GM23338 (cell line): Measurements from ENCODE around the gene TFIP11.

Experiments used
- CREB1 ChIP-seq: fragments of 250-450 bp; sonication (Bioruptor Pico); IDR thresholded peaks from 2 replicates; pipeline ENCODE4 v1.5.0; 2020; ENCODE audit warnings: low read depth, mild to moderate bottlenecking, moderate library complexity
- CTCF ChIP-seq, 2 experiments: fragments of 200-600 bp in 1 of 2; sonication (generic) in 1 of 2; conservative IDR thresholded peaks; 2 replicates each; pipeline versions ENCODE4 v1.5.1 to v1.6.1; 2016 to 2017; ENCODE audit warnings: antibody characterized with exemption in 2 of 2, low read depth in 2 of 2, mild to moderate bottlenecking in 2 of 2, moderate library complexity in 1 of 2
- EZH2 ChIP-seq: fragments of 200-600 bp; sonication (generic); IDR thresholded peaks from one replicate; pipeline ENCODE4 v1.8.0; 2017; ENCODE audit warnings: antibody characterized with exemption, mild to moderate bottlenecking, low read depth; ENCODE audit not compliant: unreplicated experiment
- EZH2phosphoT487 ChIP-seq: fragments of 200-600 bp; sonication (generic); IDR thresholded peaks from one replicate; pipeline ENCODE4 v1.8.1; 2018; ENCODE audit warnings: antibody characterized with exemption; ENCODE audit not compliant: unreplicated experiment
- POLR2AphosphoS5 ChIP-seq: IDR thresholded peaks from 2 replicates; pipeline ENCODE4 v1.6.1; 2016; ENCODE audit warnings: antibody characterized with exemption, low read depth
- REST ChIP-seq: IDR thresholded peaks from one replicate; pipeline ENCODE4 v1.6.1; 2018; ENCODE audit warnings: antibody characterized with exemption; ENCODE audit not compliant: unreplicated experiment

GRCh38 chr22:26522592-26522991, 10.3 kb upstream of the TFIP11 start:
- TF ChIP-seq EZH2 (no peak), CTCF (conservative IDR thresholded peaks at IDR 0.05; ENCODE audit: low read depth in 2 of 2) (no peak), POLR2AphosphoS5 (no peak), EZH2phosphoT487 (no peak), REST (no peak), CREB1 (CRISPR knock-in tag) (no peak)
